ENCODE data around the gene CLTB.
A peak's percentile ranks its signal among the peaks of the same experiment; 100 is the strongest.

CLTB gene

DNA sequence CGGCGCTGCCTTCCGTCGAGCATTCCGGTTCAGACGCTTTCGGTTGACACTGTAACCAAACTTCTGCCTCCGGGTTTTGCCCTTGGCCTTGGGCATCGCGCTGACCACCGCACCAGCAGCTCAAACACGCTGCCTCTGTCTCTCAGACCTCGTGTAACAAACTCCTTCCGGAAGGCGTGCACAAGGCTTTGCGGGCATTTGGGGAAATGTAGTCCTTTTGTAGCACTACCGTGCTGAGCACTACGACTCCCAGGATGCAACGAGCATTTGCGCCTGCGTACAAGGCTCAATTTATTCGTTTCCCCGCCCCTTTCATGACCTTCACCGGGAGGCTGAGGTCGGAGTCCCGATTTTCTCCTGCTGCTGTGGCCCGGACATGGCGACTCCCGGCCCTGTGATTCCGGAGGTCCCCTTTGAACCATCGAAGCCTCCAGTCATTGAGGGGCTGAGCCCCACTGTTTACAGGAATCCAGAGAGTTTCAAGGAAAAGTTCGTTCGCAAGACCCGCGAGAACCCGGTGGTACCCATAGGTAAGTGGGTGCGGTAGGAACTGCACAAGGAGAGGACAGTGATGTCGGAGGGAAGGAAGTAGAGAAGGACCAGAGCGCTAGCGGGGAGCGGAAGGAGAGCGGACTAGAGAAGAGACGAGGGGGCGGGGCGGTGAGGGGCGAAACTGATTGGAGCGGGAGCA lies 27.8 kb downstream of the CLTB start, which contains the start of the genes HIGD2A and NOP16:
Gene HIGD2A (plus strand): TSS at position 308 of the 691 bp plus-strand sequence. CDS start 69 bp downstream, at position 377.
Gene NOP16 (minus strand): TSS at position 155 of the 691 bp plus-strand sequence. CDS start 59 bp downstream, at position 96.
- Histone ChIP-seq H3K4me3 (ENCODE audit: severe bottlenecking) (peak within 1 kb of the TSS; percentile 82), H3K4me1 (ENCODE audit: insufficient read depth, poor library complexity, severe bottlenecking) (peaks cover 10% of the 10 kb centered on the region), H3K36me3 (ENCODE audit: low read depth) (peaks cover 79% of the 10 kb centered on the region), H3K27ac (ENCODE audit: poor library complexity, severe bottlenecking) (peak within 1 kb of the TSS; percentile 79), H3K27me3 (ENCODE audit: insufficient read depth, poor library complexity, severe bottlenecking) (no peaks in the 10 kb centered on the region), H3K9me3 (ENCODE audit: severe bottlenecking) (no peaks in the 10 kb centered on the region)
- peak; percentile 87 for ATAC-seq (ENCODE audit: low read depth)
- DNase-seq (ENCODE audit: low spot score): peak; percentile 100
- TF ChIP-seq, protein P1, sequence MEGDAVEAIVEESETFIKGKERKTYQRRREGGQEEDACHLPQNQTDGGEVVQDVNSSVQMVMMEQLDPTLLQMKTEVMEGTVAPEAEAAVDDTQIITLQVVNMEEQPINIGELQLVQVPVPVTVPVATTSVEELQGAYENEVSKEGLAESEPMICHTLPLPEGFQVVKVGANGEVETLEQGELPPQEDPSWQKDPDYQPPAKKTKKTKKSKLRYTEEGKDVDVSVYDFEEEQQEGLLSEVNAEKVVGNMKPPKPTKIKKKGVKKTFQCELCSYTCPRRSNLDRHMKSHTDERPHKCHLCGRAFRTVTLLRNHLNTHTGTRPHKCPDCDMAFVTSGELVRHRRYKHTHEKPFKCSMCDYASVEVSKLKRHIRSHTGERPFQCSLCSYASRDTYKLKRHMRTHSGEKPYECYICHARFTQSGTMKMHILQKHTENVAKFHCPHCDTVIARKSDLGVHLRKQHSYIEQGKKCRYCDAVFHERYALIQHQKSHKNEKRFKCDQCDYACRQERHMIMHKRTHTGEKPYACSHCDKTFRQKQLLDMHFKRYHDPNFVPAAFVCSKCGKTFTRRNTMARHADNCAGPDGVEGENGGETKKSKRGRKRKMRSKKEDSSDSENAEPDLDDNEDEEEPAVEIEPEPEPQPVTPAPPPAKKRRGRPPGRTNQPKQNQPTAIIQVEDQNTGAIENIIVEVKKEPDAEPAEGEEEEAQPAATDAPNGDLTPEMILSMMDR (IDR thresholded peaks at IDR 0.05; ENCODE audit: poor library complexity, severe bottlenecking): no peak

DNA sequence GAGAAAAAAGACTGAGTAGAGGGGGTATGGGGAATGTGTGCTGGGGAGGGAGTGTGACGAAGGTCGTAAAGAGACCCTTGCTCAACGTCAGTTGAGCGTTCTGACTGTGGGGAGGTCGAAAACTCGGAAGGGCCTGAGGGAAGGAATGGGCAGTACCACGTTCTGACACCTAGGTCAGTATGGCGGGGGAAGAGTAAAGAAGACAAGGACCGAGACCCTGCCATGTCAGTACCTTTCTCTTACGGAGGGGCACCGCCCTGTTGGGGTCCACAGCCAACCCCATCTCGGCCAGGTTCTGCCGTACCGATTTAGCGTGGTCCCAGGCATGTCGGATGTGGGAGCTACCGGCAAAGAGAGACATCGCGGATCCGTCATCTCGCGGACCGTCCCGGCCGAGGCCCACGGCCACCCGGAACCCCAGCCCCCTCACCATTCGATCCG lies 28.3 kb downstream of the CLTB start:
- TF ChIP-seq, protein P1 (IDR thresholded peaks at IDR 0.05; ENCODE audit: poor library complexity, severe bottlenecking): no peak
- Histone ChIP-seq H3K9me3 (ENCODE audit: severe bottlenecking) (no peaks in the 10 kb centered on the region), H3K4me3 (ENCODE audit: severe bottlenecking) (peak overlapping the region; percentile 82), H3K36me3 (ENCODE audit: low read depth) (peaks cover 79% of the 10 kb centered on the region), H3K27me3 (ENCODE audit: insufficient read depth, poor library complexity, severe bottlenecking) (no peaks in the 10 kb centered on the region), H3K27ac (ENCODE audit: poor library complexity, severe bottlenecking) (peak overlapping the region; percentile 79), H3K4me1 (ENCODE audit: insufficient read depth, poor library complexity, severe bottlenecking) (peaks cover 10% of the 10 kb centered on the region)
- ATAC-seq (ENCODE audit: low read depth) (peak; percentile 1), DNase-seq (ENCODE audit: low spot score) (no peak)

DNA sequence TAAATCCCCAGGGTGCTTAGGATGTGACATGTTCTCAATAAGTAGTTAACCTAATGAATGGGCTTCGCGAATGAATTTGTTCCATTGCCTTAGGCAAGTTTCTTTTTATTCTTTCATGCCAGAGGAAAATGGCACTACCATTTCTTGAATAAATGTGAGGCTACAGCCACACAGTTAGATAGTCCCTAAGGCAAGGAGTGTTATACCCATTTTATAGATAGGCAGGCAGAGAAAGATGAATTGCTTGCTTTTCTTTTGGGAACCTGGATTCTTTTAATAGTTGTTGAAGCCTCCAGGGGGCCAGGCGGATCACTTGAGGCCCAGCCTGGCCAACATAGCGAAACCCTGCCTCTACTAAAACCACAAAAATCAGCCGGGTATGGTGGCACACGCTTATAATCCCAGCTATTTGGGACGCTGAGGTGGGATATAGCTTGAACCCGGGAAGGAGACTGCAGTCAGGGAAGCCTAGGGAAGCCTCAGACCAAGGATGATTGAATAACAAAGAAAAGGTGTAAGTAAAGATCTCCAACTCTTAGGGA lies 28.9 kb downstream of the CLTB start:
- H3K36me3 ChIP-seq (ENCODE audit: low read depth): peaks cover 82% of the 10 kb centered on the region
- peak overlapping the region; percentile 82 for H3K4me3 ChIP-seq (ENCODE audit: severe bottlenecking)
- H3K4me1 ChIP-seq (ENCODE audit: insufficient read depth, poor library complexity, severe bottlenecking): peaks cover 10% of the 10 kb centered on the region
- no peaks in the 10 kb centered on the region for H3K9me3 ChIP-seq (ENCODE audit: severe bottlenecking)
- ATAC-seq (ENCODE audit: low read depth) (no peak), DNase-seq (ENCODE audit: low spot score) (no peak)
- TF ChIP-seq, protein P1 (IDR thresholded peaks at IDR 0.05; ENCODE audit: poor library complexity, severe bottlenecking): peak; percentile 22
- H3K27me3 ChIP-seq (ENCODE audit: insufficient read depth, poor library complexity, severe bottlenecking): no peaks in the 10 kb centered on the region
- peak overlapping the region; percentile 79 for H3K27ac ChIP-seq (ENCODE audit: poor library complexity, severe bottlenecking)

DNA sequence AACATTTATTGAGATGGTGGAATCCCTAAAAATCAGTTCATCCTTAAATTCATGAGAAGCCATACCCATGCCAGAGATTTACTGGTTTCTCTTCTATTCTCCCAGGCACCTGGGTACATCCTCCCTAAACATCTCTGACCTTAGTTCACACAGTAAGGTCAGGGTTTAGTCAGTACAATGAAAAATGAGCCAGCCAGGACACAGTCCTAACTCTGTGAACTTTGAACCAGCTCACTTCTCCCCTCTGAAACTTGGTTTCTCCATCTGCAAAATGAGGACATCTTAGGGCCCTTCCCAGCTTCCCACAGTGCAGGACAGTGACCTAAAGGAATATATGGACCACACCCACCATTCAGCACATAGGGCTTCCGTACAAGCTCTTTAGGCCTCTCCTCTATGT lies 29.8 kb downstream of the CLTB start:
- H3K4me1 ChIP-seq (ENCODE audit: insufficient read depth, poor library complexity, severe bottlenecking): peaks cover 10% of the 10 kb centered on the region
- no peaks in the 10 kb centered on the region for H3K9me3 ChIP-seq (ENCODE audit: severe bottlenecking)
- no peaks in the 10 kb centered on the region for H3K27me3 ChIP-seq (ENCODE audit: insufficient read depth, poor library complexity, severe bottlenecking)
- ATAC-seq (ENCODE audit: low read depth) (no peak), DNase-seq (ENCODE audit: low spot score) (no peak)
- H3K27ac ChIP-seq (ENCODE audit: poor library complexity, severe bottlenecking): no peak overlapping the region
- peaks cover 82% of the 10 kb centered on the region for H3K36me3 ChIP-seq (ENCODE audit: low read depth)
- no peak overlapping the region for H3K4me3 ChIP-seq (ENCODE audit: severe bottlenecking)
- TF ChIP-seq, protein P1 (IDR thresholded peaks at IDR 0.05; ENCODE audit: poor library complexity, severe bottlenecking): no peak

DNA sequence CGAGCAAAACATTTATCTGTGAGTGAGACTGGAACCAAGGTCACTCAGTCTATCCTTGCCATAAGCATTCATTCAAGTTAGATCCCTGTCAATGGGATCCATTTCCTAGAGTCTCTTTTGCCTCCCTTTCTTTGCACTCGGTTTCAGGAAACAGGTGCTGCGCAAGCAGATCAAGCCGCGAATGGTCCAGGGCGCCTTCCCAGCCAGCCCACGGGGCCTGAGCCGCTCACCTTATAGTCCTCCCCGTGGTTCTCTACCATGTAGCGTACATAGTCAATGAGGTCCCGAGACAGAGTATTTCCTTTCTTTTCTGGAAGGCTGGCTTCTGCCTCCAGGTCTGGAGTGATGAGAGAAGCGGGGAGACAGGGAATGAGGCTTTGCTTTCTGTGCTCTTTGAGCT lies 31.3 kb downstream of the CLTB start:
- H3K27ac ChIP-seq (ENCODE audit: poor library complexity, severe bottlenecking): no peak overlapping the region
- H3K27me3 ChIP-seq (ENCODE audit: insufficient read depth, poor library complexity, severe bottlenecking): no peaks in the 10 kb centered on the region
- peaks cover 10% of the 10 kb centered on the region for H3K4me1 ChIP-seq (ENCODE audit: insufficient read depth, poor library complexity, severe bottlenecking)
- peaks cover 70% of the 10 kb centered on the region for H3K36me3 ChIP-seq (ENCODE audit: low read depth)
- H3K9me3 ChIP-seq (ENCODE audit: severe bottlenecking): no peaks in the 10 kb centered on the region
- ATAC-seq (ENCODE audit: low read depth): no peak
- no peak overlapping the region for H3K4me3 ChIP-seq (ENCODE audit: severe bottlenecking)
- TF ChIP-seq, protein P1 (IDR thresholded peaks at IDR 0.05; ENCODE audit: poor library complexity, severe bottlenecking): no peak
- no peak for DNase-seq (ENCODE audit: low spot score)
